SK-N-SH treated with all-trans-retinoic acid at 6 μM for 48 hours (cell line): ENCODE data around the gene CNMD.

ENCODE experiments used
- ATAC-seq: fragments of 200-7000 bp; cut with Tn5 transposase; 3 replicates; pipeline ENCODE4 v1.9.1; 2020; ENCODE audit warnings: mild to moderate bottlenecking, moderate library complexity
- CSDC2 ChIP-seq: fragments of 250-450 bp; sonication (Bioruptor Pico); IDR thresholded peaks from 2 replicates; pipeline ENCODE4 v1.5.0; 2020; ENCODE audit warnings: mild to moderate bottlenecking, moderate library complexity
- ZNF70 ChIP-seq: fragments of 450-650 bp; formaldehyde crosslinking; IDR thresholded peaks from 2 replicates; pipeline ENCODE4 v1.5.0; 2020; ENCODE audit warnings: mild to moderate bottlenecking, moderate library complexity

Gene CNMD

DNA sequence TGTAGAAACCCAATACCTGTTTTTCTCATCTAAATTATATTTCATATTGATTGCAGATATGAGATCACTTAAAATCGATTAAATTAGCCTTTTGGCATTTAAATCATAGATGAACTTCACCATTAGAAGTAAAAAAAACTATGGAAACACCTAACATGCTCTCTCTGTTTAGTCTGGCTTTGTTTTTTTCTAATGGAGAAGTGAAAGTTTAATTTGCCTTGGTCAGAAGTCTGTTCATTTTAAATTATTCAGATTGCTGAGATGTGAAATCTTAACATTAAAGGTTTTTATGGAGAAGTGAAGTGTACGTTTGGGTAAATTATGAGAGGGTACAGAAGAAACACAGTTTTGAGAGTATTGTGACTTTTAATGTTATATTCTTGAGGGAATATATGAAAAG, 80.3 kb downstream of the CNMD start:
- TF ChIP-seq CSDC2 (CRISPR knock-in tag) (no peak), ZNF70 (no peak)
- no peak for ATAC-seq
